GM21737 (cell line): ENCODE results near the gene MAB21L4.

ENCODE experiments used
- ATAC-seq: cut with Tn5 transposase; IDR thresholded peaks from one replicate; pipeline ENCODE4 v1.9.1; 2021; ENCODE audit warnings: mild to moderate bottlenecking, moderate library complexity; ENCODE audit not compliant: unreplicated experiment

The MAB21L4 gene

GRCh38 chr2:240925568-240926515 is 29.9 kb upstream of the MAB21L4 start:
- ATAC-seq = no peak

- ATAC-seq = no peak
These were observed 29.2 kb upstream of the MAB21L4 start for GRCh38 chr2:240925191-240925567.

- ATAC-seq = no peak
These were observed 27.1 kb upstream of the MAB21L4 start for GRCh38 chr2:240922982-240923537.

GRCh38 chr2:240922245-240922981 is 26.5 kb upstream of the MAB21L4 start:
- ATAC-seq = no peak

- ATAC-seq = no peak
These were observed 26.0 kb upstream of the MAB21L4 start for GRCh38 chr2:240921995-240922244.

- no peak for ATAC-seq
These were observed 25.5 kb upstream of the MAB21L4 start for GRCh38 chr2:240921311-240921994.

- ATAC-seq = no peak
These were observed 24.9 kb upstream of the MAB21L4 start for GRCh38 chr2:240920783-240921231.

- no peak for ATAC-seq
These were observed 24.1 kb upstream of the MAB21L4 start for GRCh38 chr2:240919786-240920782.

- no peak for ATAC-seq
These were observed 23.3 kb upstream of the MAB21L4 start for GRCh38 chr2:240919161-240919781.

GRCh38 chr2:240918258-240919091 is 22.5 kb upstream of the MAB21L4 start:
- no peak for ATAC-seq

- ATAC-seq = no peak
These were observed 21.8 kb upstream of the MAB21L4 start for GRCh38 chr2:240917684-240918257.

- ATAC-seq = no peak
These were observed 21.2 kb upstream of the MAB21L4 start for GRCh38 chr2:240917009-240917683.

GRCh38 chr2:240916571-240917008 is 20.6 kb upstream of the MAB21L4 start:
- no peak for ATAC-seq

- no peak for ATAC-seq
These were observed 19.8 kb upstream of the MAB21L4 start for GRCh38 chr2:240915526-240916341.

GRCh38 chr2:240914645-240915525 is 18.9 kb upstream of the MAB21L4 start:
- no peak for ATAC-seq
